Activated naive CD8-positive, alpha-beta T cell treated with anti-CD3 and anti-CD28 coated beads for 36 hours (primary cell): ENCODE measurements around the gene SVOPL. TPM values are rescaled to one million over a fixed set of nuclear protein-coding genes. Genes with fewer than 3 reads are reported as not detected.

Source experiments
- DNase-seq: peaks from one replicate; pipeline ENCODE4 v3.0.0; 2021
- H3K27ac Mint-ChIP-seq: one replicate; pipeline ENCODE4 v1.8.0; 2022; ENCODE audit warnings: mild to moderate bottlenecking, moderate library complexity, mixed read lengths
- H3K27me3 Mint-ChIP-seq: one replicate; pipeline ENCODE4 v1.8.0; 2022; ENCODE audit warnings: mild to moderate bottlenecking, mixed read lengths
- H3K36me3 Mint-ChIP-seq: one replicate; pipeline ENCODE4 v1.8.0; 2021; ENCODE audit warnings: mild to moderate bottlenecking, mixed read lengths
- H3K4me1 Mint-ChIP-seq: one replicate; pipeline ENCODE4 v1.8.0; 2021; ENCODE audit warnings: mixed read lengths
- H3K4me3 Mint-ChIP-seq: one replicate; pipeline ENCODE4 v1.8.0; 2022; ENCODE audit warnings: mild to moderate bottlenecking, moderate library complexity, mixed read lengths
- H3K9me3 Mint-ChIP-seq: one replicate; pipeline ENCODE4 v1.8.0; 2022; ENCODE audit warnings: mixed read lengths
- total RNA-seq, 2 experiments: library from RNA; stranded (reverse); gene quantifications; one replicate each; pipeline ENCODE4 v1.2.3, GENCODE V29; 2021

SVOPL gene
- total RNA-seq, 2 experiments from 2014 or later: 0.70 TPM

- Mint-ChIP-seq H3K36me3 (no peaks in the 10 kb centered on the region), H3K9me3 (no peaks in the 10 kb centered on the region), H3K4me1 (peaks cover 1% of the 10 kb centered on the region), H3K27ac (no peak overlapping the region), H3K27me3 (no peaks in the 10 kb centered on the region), H3K4me3 (no peak overlapping the region)
- DNase-seq: no peak
Measured at GRCh38 chr7:138679793-138680192, 21.4 kb downstream of the SVOPL start.

DNA sequence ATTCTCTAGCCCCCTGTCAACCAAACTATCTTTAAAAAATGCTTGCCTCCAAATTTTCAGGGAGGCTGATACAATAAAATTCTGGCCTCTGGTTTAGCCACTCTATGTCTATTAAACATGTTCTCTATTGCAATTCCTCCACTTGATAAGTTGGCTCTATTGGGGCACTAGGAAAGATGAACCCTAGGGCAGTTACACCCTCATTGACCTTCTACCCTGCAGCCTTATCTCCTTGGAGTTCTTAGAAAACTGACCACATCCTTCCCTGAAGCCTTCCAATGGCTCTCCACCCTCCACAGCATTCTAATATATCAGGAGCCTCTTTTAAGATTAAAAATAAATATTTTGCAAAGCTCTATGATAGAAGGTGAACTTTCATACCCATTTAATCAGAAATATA, 30.6 kb downstream of the SVOPL start:
- no peak overlapping the region for H3K27ac Mint-ChIP-seq
- peaks cover 2% of the 10 kb centered on the region for H3K9me3 Mint-ChIP-seq
- H3K27me3 Mint-ChIP-seq: peaks cover 7% of the 10 kb centered on the region
- H3K36me3 Mint-ChIP-seq: no peaks in the 10 kb centered on the region
- no peak for DNase-seq
- no peak overlapping the region for H3K4me3 Mint-ChIP-seq
- peaks cover 10% of the 10 kb centered on the region for H3K4me1 Mint-ChIP-seq

- Mint-ChIP-seq H3K27ac (no peak overlapping the region), H3K36me3 (no peaks in the 10 kb centered on the region), H3K27me3 (peaks cover 15% of the 10 kb centered on the region), H3K4me3 (no peak overlapping the region), H3K4me1 (peaks cover 14% of the 10 kb centered on the region), H3K9me3 (peaks cover 2% of the 10 kb centered on the region)
- no peak for DNase-seq
Measured at GRCh38 chr7:138669364-138669763, 31.8 kb downstream of the SVOPL start.

- no peaks in the 10 kb centered on the region for H3K36me3 Mint-ChIP-seq
- H3K9me3 Mint-ChIP-seq: peaks cover 2% of the 10 kb centered on the region
- no peak overlapping the region for H3K27ac Mint-ChIP-seq
- H3K27me3 Mint-ChIP-seq: peaks cover 20% of the 10 kb centered on the region
- no peak for DNase-seq
- H3K4me3 Mint-ChIP-seq: no peak overlapping the region
- H3K4me1 Mint-ChIP-seq: peaks cover 18% of the 10 kb centered on the region
Measured at GRCh38 chr7:138668946-138669345, 32.2 kb downstream of the SVOPL start.

DNA sequence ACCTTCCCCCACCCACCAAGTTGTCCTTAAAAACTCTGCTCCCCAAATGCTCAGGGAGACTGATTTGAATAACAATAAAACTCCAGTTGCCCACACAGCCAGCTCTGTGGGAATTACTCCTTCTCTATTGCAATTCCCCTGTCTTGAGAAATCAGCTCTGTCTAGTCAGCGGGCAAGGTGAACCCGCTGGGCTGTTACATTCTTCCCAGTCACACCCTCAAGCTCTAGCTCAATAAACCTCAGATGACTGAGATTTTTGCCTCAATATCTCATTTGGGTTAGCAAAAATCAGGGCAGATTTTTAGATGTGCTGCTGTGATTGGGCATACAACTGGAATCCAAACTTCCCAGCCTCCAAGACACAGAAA, 32.9 kb downstream of the SVOPL start:
- peaks cover 20% of the 10 kb centered on the region for H3K27me3 Mint-ChIP-seq
- H3K4me1 Mint-ChIP-seq: peaks cover 19% of the 10 kb centered on the region
- H3K36me3 Mint-ChIP-seq: no peaks in the 10 kb centered on the region

DNA sequence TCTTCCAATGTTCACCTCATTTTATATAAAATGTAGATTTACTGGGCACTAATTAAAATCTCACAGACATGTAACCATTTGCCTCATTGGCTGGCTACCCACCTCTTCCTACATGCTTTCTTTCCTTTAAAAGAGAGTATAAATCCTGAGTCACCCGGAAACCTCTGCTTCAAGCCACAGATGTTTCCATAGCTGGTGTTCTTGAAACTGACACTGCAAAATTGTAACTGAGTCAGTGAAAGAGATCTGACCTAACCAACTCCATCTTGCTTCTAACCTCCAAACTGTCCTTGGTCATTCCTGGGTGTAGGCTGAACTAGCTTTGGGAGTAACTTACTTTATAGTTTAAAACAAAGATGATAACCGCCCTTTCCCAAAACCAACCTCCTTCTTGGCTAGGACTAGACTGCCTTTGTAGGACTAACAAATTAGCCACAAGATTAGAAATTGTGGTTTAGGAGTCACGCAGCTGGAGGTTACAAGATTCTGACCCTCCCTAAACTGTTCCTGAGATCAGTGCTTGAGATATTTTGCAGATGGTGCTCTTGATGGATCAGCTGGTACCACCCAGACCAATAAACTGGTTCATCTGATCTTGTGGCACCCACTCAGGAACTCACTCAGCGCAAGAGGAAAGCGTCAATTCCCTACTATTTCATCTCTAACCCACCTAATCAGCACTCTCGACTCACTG, 33.5 kb downstream of the SVOPL start:
- DNase-seq: no peak
- Mint-ChIP-seq H3K4me3 (no peak overlapping the region), H3K36me3 (no peaks in the 10 kb centered on the region), H3K27me3 (peaks cover 20% of the 10 kb centered on the region), H3K27ac (no peak overlapping the region), H3K9me3 (peaks cover 2% of the 10 kb centered on the region), H3K4me1 (peaks cover 19% of the 10 kb centered on the region)

More for the DNA sequence above, 32.9 kb downstream of the SVOPL start:
- Mint-ChIP-seq H3K9me3 (peaks cover 2% of the 10 kb centered on the region), H3K27ac (no peak overlapping the region), H3K4me3 (no peak overlapping the region)
- DNase-seq: no peak

DNA sequence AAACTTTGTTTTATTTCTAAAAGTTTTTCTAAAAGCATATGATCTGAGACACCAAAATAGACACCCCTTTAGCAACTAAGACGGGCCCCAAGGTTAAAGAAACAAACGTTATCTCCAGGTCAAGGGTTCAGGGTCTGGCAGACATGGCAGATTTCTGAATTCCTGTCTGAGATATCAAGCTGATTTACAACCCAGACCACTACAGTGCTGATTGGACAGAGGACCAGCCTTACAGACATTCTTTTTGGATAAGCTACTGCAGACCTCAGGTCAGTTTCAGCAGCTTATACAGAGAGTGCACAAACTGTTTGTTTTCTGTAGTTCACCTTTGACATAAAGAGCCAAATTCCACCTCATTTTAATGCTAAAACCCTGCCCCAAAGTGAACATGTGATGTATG, 34.8 kb downstream of the SVOPL start:
- H3K4me3 Mint-ChIP-seq: no peak overlapping the region
- H3K27ac Mint-ChIP-seq: no peak overlapping the region
- H3K9me3 Mint-ChIP-seq: peaks cover 2% of the 10 kb centered on the region
- peaks cover 19% of the 10 kb centered on the region for H3K4me1 Mint-ChIP-seq
- DNase-seq: no peak
- H3K36me3 Mint-ChIP-seq: no peaks in the 10 kb centered on the region
- H3K27me3 Mint-ChIP-seq: peaks cover 20% of the 10 kb centered on the region

DNA sequence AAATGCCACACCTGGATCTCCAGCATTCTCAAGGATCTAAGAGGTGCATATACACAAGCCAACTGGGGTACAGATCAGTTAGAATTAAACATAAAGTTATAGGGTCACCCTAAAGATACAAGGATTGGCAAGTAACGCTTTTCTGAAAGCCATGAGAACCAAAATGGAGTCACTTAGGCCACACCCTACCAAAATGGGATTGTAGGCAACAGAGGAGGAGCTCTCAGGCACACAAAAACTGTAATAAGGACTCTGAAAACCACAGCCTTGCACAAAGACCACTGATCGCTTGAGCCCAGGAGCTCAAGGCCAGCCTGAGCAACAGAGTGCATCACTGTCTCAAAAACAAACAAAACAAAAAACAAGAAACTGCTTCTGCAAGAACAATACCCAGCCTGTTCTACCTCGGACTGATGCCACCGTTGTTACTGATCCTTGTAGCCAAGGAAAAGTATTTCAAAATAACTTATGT, 35.5 kb downstream of the SVOPL start:
- no peak overlapping the region for H3K4me3 Mint-ChIP-seq
- peaks cover 2% of the 10 kb centered on the region for H3K9me3 Mint-ChIP-seq
- no peak overlapping the region for H3K27ac Mint-ChIP-seq
- H3K4me1 Mint-ChIP-seq: peaks cover 19% of the 10 kb centered on the region
- H3K27me3 Mint-ChIP-seq: peaks cover 20% of the 10 kb centered on the region
- no peaks in the 10 kb centered on the region for H3K36me3 Mint-ChIP-seq
- DNase-seq: no peak

GRCh38 chr7:138665249-138665648, 35.9 kb downstream of the SVOPL start:
- H3K36me3 Mint-ChIP-seq: no peaks in the 10 kb centered on the region
- peaks cover 2% of the 10 kb centered on the region for H3K9me3 Mint-ChIP-seq
- H3K4me1 Mint-ChIP-seq: peaks cover 19% of the 10 kb centered on the region
- peaks cover 20% of the 10 kb centered on the region for H3K27me3 Mint-ChIP-seq
- peak overlapping the region; percentile 40 for H3K4me3 Mint-ChIP-seq
- H3K27ac Mint-ChIP-seq: no peak overlapping the region
- DNase-seq: no peak

DNA sequence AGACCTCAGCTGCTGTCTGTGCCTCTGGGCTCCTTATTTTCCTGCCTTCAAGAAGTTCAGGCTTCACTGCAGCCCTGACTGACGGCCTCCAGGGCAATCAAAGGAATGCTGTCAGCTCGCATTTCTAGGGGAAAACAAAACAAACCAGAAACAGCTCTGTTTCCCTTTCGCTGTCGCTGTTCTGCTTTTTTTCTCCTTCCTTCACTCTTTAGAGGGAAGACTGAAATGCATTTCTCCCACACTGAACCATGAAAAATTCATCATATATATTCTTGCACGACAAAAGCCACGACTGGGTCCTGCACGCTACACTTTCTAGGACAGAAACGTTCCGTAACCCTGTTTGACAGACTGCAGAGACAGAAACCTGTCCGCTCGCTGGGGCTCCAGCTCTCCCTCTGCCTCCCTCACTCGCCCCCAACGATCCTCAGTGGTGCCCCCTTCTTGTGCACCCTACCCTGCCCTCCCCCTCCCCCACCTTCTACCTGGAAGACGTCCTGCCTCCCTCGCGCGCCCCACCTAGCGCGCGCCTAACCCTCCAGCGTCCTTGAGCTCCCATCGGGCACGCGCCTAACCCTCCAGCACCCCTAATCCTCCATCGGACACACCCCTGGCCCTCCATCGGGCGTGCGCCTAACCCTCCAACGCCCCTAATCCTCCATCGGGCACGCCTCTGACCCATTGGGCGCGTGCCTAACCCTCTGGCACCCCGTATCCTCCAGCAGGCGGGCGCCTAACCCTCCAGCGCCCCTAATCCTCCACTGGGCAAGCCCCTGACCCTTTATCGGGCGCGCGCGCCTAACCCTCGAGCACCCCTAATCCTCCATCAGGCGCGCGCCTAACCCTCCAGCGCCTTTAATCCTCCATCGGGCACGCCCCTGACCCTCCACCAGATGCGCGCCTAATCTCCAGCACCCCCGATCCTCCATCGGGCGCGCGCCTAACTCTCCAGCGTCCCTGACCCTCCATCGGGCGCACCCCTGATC, 37.1 kb downstream of the SVOPL start:
- Mint-ChIP-seq H3K4me1 (peaks cover 19% of the 10 kb centered on the region), H3K36me3 (no peaks in the 10 kb centered on the region), H3K27ac (no peak overlapping the region), H3K27me3 (peaks cover 17% of the 10 kb centered on the region), H3K9me3 (peaks cover 2% of the 10 kb centered on the region), H3K4me3 (peak overlapping the region; percentile 77)
- peak; percentile 11 for DNase-seq

DNA sequence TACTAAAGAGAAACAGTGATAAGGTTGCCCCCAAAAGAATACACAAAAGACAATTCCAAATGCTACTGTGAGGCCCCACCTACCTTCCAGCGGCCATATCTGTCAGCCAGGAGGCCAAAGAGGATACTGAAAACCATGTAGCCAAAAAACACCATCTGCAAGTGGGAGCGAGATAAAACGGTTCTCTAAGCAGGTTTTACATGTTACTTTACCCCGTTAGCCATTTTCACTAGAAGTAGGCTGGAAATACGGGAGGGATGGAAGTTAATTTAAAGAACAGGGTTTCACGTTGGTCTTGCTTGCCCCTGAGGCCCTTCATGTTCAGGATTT, 38.2 kb downstream of the SVOPL start:
- Mint-ChIP-seq H3K27me3 (peaks cover 17% of the 10 kb centered on the region), H3K36me3 (no peaks in the 10 kb centered on the region)

GRCh38 chr7:138662076-138662990, 38.8 kb downstream of the SVOPL start:
- Mint-ChIP-seq H3K27me3 (peaks cover 17% of the 10 kb centered on the region), H3K4me1 (peaks cover 11% of the 10 kb centered on the region), H3K9me3 (no peaks in the 10 kb centered on the region), H3K27ac (no peak overlapping the region), H3K4me3 (no peak overlapping the region), H3K36me3 (no peaks in the 10 kb centered on the region)
- DNase-seq: no peak

More for the DNA sequence above, 38.2 kb downstream of the SVOPL start:
- peaks cover under 1% of the 10 kb centered on the region for H3K9me3 Mint-ChIP-seq
- no peak overlapping the region for H3K4me3 Mint-ChIP-seq
- H3K4me1 Mint-ChIP-seq: peaks cover 17% of the 10 kb centered on the region
- no peak for DNase-seq
- H3K27ac Mint-ChIP-seq: no peak overlapping the region

- Mint-ChIP-seq H3K9me3 (no peaks in the 10 kb centered on the region), H3K4me1 (peaks cover 9% of the 10 kb centered on the region), H3K27ac (no peak overlapping the region), H3K4me3 (no peak overlapping the region), H3K27me3 (peaks cover 13% of the 10 kb centered on the region), H3K36me3 (no peaks in the 10 kb centered on the region)
- no peak for DNase-seq
Measured at GRCh38 chr7:138661069-138661635, 40.0 kb downstream of the SVOPL start.

DNA sequence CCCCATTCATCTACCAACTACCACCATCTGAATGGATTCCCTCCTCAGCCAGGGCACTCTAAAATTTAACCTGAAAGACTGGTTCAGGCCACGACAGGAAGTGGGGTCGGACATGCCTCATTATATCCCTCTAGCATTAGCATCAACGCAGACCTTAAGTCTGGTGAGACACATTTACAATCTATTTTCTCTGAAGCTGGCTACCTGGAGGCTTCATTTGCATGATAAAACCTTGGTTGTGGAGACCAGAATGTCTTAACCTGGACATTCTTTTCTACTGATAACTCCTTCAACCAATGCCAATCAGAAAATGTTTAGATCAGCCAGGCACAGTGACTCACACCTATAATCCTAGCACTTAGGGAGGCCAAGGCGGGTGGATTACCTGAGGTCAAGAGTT, 42.3 kb downstream of the SVOPL start:
- no peak for DNase-seq
- Mint-ChIP-seq H3K36me3 (no peaks in the 10 kb centered on the region), H3K9me3 (no peaks in the 10 kb centered on the region), H3K27me3 (no peaks in the 10 kb centered on the region), H3K4me3 (no peak overlapping the region), H3K4me1 (peaks cover under 1% of the 10 kb centered on the region), H3K27ac (no peak overlapping the region)
